ENCODE data around the gene MAPK1. TPM values are rescaled to one million over a fixed set of nuclear protein-coding genes. Genes with fewer than 3 reads are reported as not detected.
"Not testable (repeated sequence)": the region's sequence is repeated elsewhere in the genome, so short reads cannot be mapped to it uniquely, and the experiment has no call there.

MAPK1 gene
- total RNA-seq, 1 donor from 2014 or later, result 148 TPM

GRCh38 chr22:21811982-21812381 lies 55.5 kb downstream of the MAPK1 start:
- no peak overlapping the region for H3K4me3 ChIP-seq (ENCODE audit: insufficient read depth, low read depth, low read length)
- H3K9me3 ChIP-seq (ENCODE audit: insufficient read depth, low read depth, low read length), result no peaks in the 10 kb centered on the region
- no peak overlapping the region for H3K27ac ChIP-seq (ENCODE audit: low read depth, low read length)
- peaks cover 3% of the 10 kb centered on the region for H3K9me3 Mint-ChIP-seq (ENCODE audit: unreplicated experiment)
- H3K79me2 ChIP-seq (ENCODE audit: insufficient read depth, low read length), result peaks cover 93% of the 10 kb centered on the region
- no peak overlapping the region for H3K4me2 ChIP-seq (ENCODE audit: low read length)
- H3K27me3 ChIP-seq (ENCODE audit: insufficient read depth, low read length), result no peaks in the 10 kb centered on the region
- H2AFZ ChIP-seq (ENCODE audit: low read depth, low read length), result no peak overlapping the region
- H3K4me1 ChIP-seq (ENCODE audit: insufficient read depth, low read length), result peaks cover 14% of the 10 kb centered on the region
- H3K36me3 ChIP-seq (ENCODE audit: insufficient read depth, low read length), result peaks cover under 1% of the 10 kb centered on the region
- DNase-seq (ENCODE audit: low read depth), result no peak
- H3K27ac Mint-ChIP-seq (ENCODE audit: unreplicated experiment), result no peak overlapping the region
- no peak for FAIRE-seq
- TF ChIP-seq CTCF (IDR thresholded peaks at IDR 0.05; ENCODE audit: insufficient read depth, low read depth, low read length) (no peak), EZH2 (IDR thresholded peaks at IDR 0.05; ENCODE audit: insufficient read depth, low read length) (no peak)
- no peaks in the 10 kb centered on the region for H3K27me3 Mint-ChIP-seq (ENCODE audit: low read depth, unreplicated experiment)
- no peak overlapping the region for H3K4me3 Mint-ChIP-seq (ENCODE audit: unreplicated experiment)
- H3K9ac ChIP-seq (ENCODE audit: low read length), result no peak overlapping the region
- H3K4me1 Mint-ChIP-seq (ENCODE audit: low read depth, unreplicated experiment), result peaks cover 14% of the 10 kb centered on the region
- H4K20me1 ChIP-seq (ENCODE audit: insufficient read depth, low read length), result peaks cover 53% of the 10 kb centered on the region
- H3K36me3 Mint-ChIP-seq (ENCODE audit: low read depth, unreplicated experiment), result peaks cover 5% of the 10 kb centered on the region

DNA sequence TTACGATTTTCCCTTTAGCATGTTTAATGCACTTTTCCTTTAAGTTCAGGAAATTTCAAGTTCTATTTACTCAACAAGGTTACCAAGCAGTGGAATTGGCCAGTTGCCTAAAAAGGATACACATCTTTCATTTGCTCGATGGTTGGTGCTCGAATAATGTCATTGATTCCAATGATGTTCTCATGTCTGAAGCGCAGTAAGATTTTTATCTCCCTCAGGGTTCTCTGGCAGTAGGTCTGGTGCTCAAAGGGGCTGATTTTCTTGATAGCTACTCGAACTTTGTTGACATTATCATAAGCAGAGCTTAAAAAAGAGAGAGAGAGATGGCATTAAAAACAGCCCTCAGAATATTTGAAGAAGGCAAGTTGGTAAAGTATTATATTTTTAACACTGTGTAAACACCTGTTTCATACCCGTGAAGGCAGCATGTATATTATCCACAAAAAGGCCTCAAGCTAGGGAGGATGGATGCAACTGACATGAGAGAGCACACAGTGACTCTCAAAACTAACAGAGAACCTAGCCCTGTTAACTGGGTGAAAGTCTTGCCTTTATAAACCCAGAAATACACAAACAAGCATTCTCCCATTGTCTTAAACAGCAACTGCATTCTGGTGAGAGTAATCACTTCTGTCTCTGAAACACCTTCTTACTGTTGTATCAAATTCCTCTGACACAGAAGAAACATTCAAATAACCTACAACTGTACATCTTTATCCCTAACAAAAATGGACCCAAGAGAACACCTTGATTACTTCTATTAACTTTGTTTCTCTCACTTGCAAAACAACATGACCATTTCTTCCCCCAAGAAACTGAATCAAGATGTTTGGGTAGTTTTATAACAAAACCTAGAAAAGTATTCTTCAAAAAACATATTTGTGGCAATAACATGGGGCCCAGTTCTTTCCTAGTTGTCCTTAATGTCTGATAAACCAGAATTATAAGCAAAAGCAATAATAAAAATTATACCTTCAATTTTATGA lies 59.6 kb downstream of the MAPK1 start:
- no peak overlapping the region for H2AFZ ChIP-seq (ENCODE audit: low read depth, low read length)
- peaks cover 3% of the 10 kb centered on the region for H3K9me3 Mint-ChIP-seq (ENCODE audit: unreplicated experiment)
- H3K4me1 Mint-ChIP-seq (ENCODE audit: low read depth, unreplicated experiment), result peaks cover 4% of the 10 kb centered on the region
- H3K36me3 ChIP-seq (ENCODE audit: insufficient read depth, low read length), result peaks cover 21% of the 10 kb centered on the region
- no peaks in the 10 kb centered on the region for H3K27me3 Mint-ChIP-seq (ENCODE audit: low read depth, unreplicated experiment)
- FAIRE-seq (no peak), DNase-seq (ENCODE audit: low read depth) (no peak)
- TF ChIP-seq CTCF (IDR thresholded peaks at IDR 0.05; ENCODE audit: insufficient read depth, low read depth, low read length) (no peak), EZH2 (IDR thresholded peaks at IDR 0.05; ENCODE audit: insufficient read depth, low read length) (no peak)
- H4K20me1 ChIP-seq (ENCODE audit: insufficient read depth, low read length), result peaks cover 45% of the 10 kb centered on the region
- peaks cover 17% of the 10 kb centered on the region for H3K36me3 Mint-ChIP-seq (ENCODE audit: low read depth, unreplicated experiment)
- H3K79me2 ChIP-seq (ENCODE audit: insufficient read depth, low read length), result peaks cover 72% of the 10 kb centered on the region
- H3K9ac ChIP-seq (ENCODE audit: low read length), result no peak overlapping the region
- no peak overlapping the region for H3K4me3 Mint-ChIP-seq (ENCODE audit: unreplicated experiment)
- no peaks in the 10 kb centered on the region for H3K9me3 ChIP-seq (ENCODE audit: insufficient read depth, low read depth, low read length)
- no peak overlapping the region for H3K27ac ChIP-seq (ENCODE audit: low read depth, low read length)
- H3K4me1 ChIP-seq (ENCODE audit: insufficient read depth, low read length), result peaks cover 4% of the 10 kb centered on the region
- no peak overlapping the region for H3K4me3 ChIP-seq (ENCODE audit: insufficient read depth, low read depth, low read length)
- no peak overlapping the region for H3K27ac Mint-ChIP-seq (ENCODE audit: unreplicated experiment)
- H3K4me2 ChIP-seq (ENCODE audit: low read length), result no peak overlapping the region
- H3K27me3 ChIP-seq (ENCODE audit: insufficient read depth, low read length), result no peaks in the 10 kb centered on the region

- H3K4me1 ChIP-seq (ENCODE audit: insufficient read depth, low read length); H3K27me3 Mint-ChIP-seq (ENCODE audit: low read depth, unreplicated experiment); H3K4me3 ChIP-seq (ENCODE audit: insufficient read depth, low read depth, low read length); H3K9me3 Mint-ChIP-seq (ENCODE audit: unreplicated experiment); DNase-seq (ENCODE audit: low read depth); H3K27ac Mint-ChIP-seq (ENCODE audit: unreplicated experiment); H3K4me3 Mint-ChIP-seq (ENCODE audit: unreplicated experiment); H3K27ac ChIP-seq (ENCODE audit: low read depth, low read length); H3K9me3 ChIP-seq (ENCODE audit: insufficient read depth, low read depth, low read length); FAIRE-seq; H3K27me3 ChIP-seq (ENCODE audit: insufficient read depth, low read length); H3K9ac ChIP-seq (ENCODE audit: low read length); H3K4me1 Mint-ChIP-seq (ENCODE audit: low read depth, unreplicated experiment); H3K4me2 ChIP-seq (ENCODE audit: low read length); H2AFZ ChIP-seq (ENCODE audit: low read depth, low read length): not testable (repeated sequence)
- Histone ChIP-seq H4K20me1 (ENCODE audit: insufficient read depth, low read length) (peaks cover 44% of the 10 kb centered on the region), H3K79me2 (ENCODE audit: insufficient read depth, low read length) (peaks cover 60% of the 10 kb centered on the region), H3K36me3 (ENCODE audit: insufficient read depth, low read length) (peaks cover 38% of the 10 kb centered on the region)
- H3K36me3 Mint-ChIP-seq (ENCODE audit: low read depth, unreplicated experiment), result peaks cover 21% of the 10 kb centered on the region
Observed at GRCh38 chr22:21805325-21805724, 62.1 kb downstream of the MAPK1 start.
